HEK293T (cell line): ENCODE measurements around the gene POLD3.

Source experiments
- ARNT ChIP-seq: fragments of 450-650 bp; IDR thresholded peaks from 2 replicates; pipeline ENCODE4 v1.6.1; 2017; ENCODE audit warnings: mild to moderate bottlenecking
- BHLHE40 ChIP-seq: fragments of 450-650 bp; IDR thresholded peaks from 2 replicates; pipeline ENCODE4 v1.6.1; 2016; ENCODE audit warnings: mild to moderate bottlenecking, moderate library complexity, borderline replicate concordance
- ELF4 ChIP-seq: fragments of 450-650 bp; IDR thresholded peaks from 2 replicates; pipeline ENCODE4 v1.6.1; 2017; ENCODE audit warnings: antibody characterized with exemption
- FOXA1 ChIP-seq: fragments of 450-650 bp; IDR thresholded peaks from 2 replicates; pipeline ENCODE4 v1.6.1; 2016; ENCODE audit warnings: mild to moderate bottlenecking
- FOXK2 ChIP-seq: fragments of 450-650 bp; IDR thresholded peaks from 2 replicates; pipeline ENCODE4 v1.6.1; 2016; ENCODE audit warnings: mild to moderate bottlenecking
- FOXM1 ChIP-seq: fragments of 450-650 bp; IDR thresholded peaks from 2 replicates; pipeline ENCODE4 v1.6.1; 2017; ENCODE audit warnings: mild to moderate bottlenecking, borderline replicate concordance
- NFRKB ChIP-seq: fragments of 450-650 bp; IDR thresholded peaks from 2 replicates; pipeline ENCODE4 v1.6.1; 2016; ENCODE audit warnings: mild to moderate bottlenecking, moderate library complexity
- SP1 ChIP-seq: fragments of 450-650 bp; IDR thresholded peaks from 2 replicates; pipeline ENCODE4 v1.6.1; 2017
- SUZ12 ChIP-seq: fragments of 450-650 bp; IDR thresholded peaks from 2 replicates; pipeline ENCODE4 v1.6.1; 2016; ENCODE audit warnings: mild to moderate bottlenecking
- TARDBP ChIP-seq: fragments of 450-650 bp; IDR thresholded peaks from 2 replicates; pipeline ENCODE4 v1.6.1; 2016
- ZNF384 ChIP-seq: fragments of 450-650 bp; IDR thresholded peaks from 2 replicates; pipeline ENCODE4 v1.6.1; 2016

DNA sequence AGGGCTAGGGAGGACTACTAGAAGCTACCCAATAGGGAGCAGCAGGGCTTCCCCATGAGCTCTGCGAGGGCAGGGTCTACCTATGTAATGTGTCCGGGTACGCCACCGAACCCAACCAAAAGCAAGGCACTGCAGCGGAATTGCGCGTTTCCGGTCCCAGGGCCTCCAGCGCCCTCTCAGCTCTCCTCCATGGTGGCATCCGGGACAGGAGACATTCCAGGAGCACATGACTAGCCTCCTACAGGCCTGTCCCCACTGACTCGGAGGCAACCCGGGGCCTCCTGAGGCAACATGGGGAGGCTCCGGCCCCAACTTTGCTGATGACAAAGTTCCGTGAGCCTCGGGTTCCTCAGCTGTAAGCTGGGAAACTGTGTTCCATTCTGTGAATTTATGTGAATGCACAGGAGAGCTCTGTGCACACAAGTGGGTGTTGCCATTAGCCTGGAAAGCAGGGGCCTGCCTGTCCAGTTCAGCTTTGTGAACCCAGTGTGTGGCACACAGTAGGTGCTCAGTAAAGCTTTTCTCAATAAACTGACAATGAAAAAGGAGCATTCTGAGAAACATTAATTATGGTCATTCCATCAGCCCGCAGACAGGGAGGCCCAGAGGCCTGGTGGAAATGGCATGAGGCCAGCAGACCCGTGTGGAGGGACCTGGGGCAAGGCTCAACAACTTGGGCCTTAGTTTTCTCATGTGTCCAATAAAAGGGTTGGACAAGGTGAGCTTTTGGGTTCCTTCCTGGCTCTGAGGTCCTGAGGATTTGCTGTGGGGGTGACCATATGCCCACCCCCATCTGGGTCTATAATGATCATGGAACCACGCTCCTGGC is 88.5 kb downstream of the POLD3 start:
- TF ChIP-seq ELF4 = no peak
- no peak for TF ChIP-seq ARNT
- TF ChIP-seq TARDBP = no peak
- TF ChIP-seq FOXA1 = no peak
- no peak for TF ChIP-seq FOXK2
- TF ChIP-seq SP1 = no peak
- TF ChIP-seq ZNF384 = no peak
- TF ChIP-seq BHLHE40 = no peak
- no peak for TF ChIP-seq SUZ12
- TF ChIP-seq NFRKB = no peak
- no peak for TF ChIP-seq FOXM1
